K562 (cell line): ENCODE measurements around the gene KCNQ2. TPM values are rescaled to one million over a fixed set of nuclear protein-coding genes. Genes with fewer than 3 reads are reported as not detected.
A peak's percentile ranks its signal among the peaks of the same experiment; 100 is the strongest.

ENCODE experiments used
- C11orf30 ChIP-seq: fragments of 450-650 bp; IDR thresholded peaks from 2 replicates; pipeline ENCODE4 v1.6.1; 2016; ENCODE audit warnings: low read depth, mild to moderate bottlenecking
- DMBX1 ChIP-seq: fragments of 250-450 bp; sonication (Bioruptor Pico); IDR thresholded peaks from 2 replicates; pipeline ENCODE4 v1.8.0; 2022; ENCODE audit warnings: inconsistent platforms, mild to moderate bottlenecking, moderate library complexity, borderline replicate concordance
- ELF4 ChIP-seq: fragments of 450-650 bp; formaldehyde crosslinking; IDR thresholded peaks from 2 replicates; pipeline ENCODE4 v1.4.0; 2022; ENCODE audit warnings: missing genetic modification characterization
- ETV1 ChIP-seq: fragments of 450-650 bp; conservative IDR thresholded peaks from 2 replicates; pipeline ENCODE4 v1.6.1; 2016; ENCODE audit warnings: missing genetic modification characterization, control low read depth, low read depth, missing compliant biosample characterization
- SMAD3 ChIP-seq: fragments of 450-650 bp; formaldehyde crosslinking; conservative IDR thresholded peaks from 2 replicates; pipeline ENCODE4 v1.4.0; 2020; ENCODE audit warnings: mild to moderate bottlenecking
- SMAD4 ChIP-seq: fragments of 250-450 bp; sonication (Bioruptor Pico); conservative IDR thresholded peaks from 2 replicates; pipeline ENCODE4 v1.8.0; 2021; ENCODE audit warnings: inconsistent platforms, mild to moderate bottlenecking, moderate library complexity
- TOE1 ChIP-seq, 2 experiments: fragments of 450-650 bp in 1 of 2; sonication (generic) in 1 of 2; formaldehyde crosslinking in 1 of 2; IDR thresholded peaks; 2 replicates each; pipeline versions ENCODE4 v1.7.1 to v1.8.0; 2016 to 2022; ENCODE audit warnings: borderline replicate concordance in 2 of 2, mild to moderate bottlenecking in 2 of 2, antibody characterized with exemption in 1 of 2, inconsistent platforms in 1 of 2, low read depth in 1 of 2, missing genetic modification reagents in 1 of 2, moderate library complexity in 1 of 2
- U2AF2 ChIP-seq: fragments of 200-400 bp; formaldehyde crosslinking; optimal IDR thresholded peaks from 2 replicates; pipeline ENCODE3; 2017; ENCODE audit warnings: low read depth, mild to moderate bottlenecking, low read length
- ZKSCAN3 ChIP-seq: fragments of 250-450 bp; sonication (Bioruptor Pico); IDR thresholded peaks from 2 replicates; pipeline ENCODE4 v1.4.0; 2020
- ZNF175 ChIP-seq: fragments of 200-800 bp; sonication (Bioruptor generic); IDR thresholded peaks from 2 replicates; pipeline ENCODE4 v1.6.1; 2016; ENCODE audit warnings: low read depth, mild to moderate bottlenecking, missing genetic modification characterization, missing compliant biosample characterization
- ZNF408 ChIP-seq: fragments of 250-450 bp; sonication (Bioruptor Pico); IDR thresholded peaks from 2 replicates; pipeline ENCODE4 v1.4.0; 2020; ENCODE audit warnings: low read depth, mild to moderate bottlenecking, moderate library complexity
- ZNF696 ChIP-seq: fragments of 250-450 bp; sonication (Bioruptor Pico); conservative IDR thresholded peaks from 2 replicates; pipeline ENCODE4 v1.4.0; 2020; ENCODE audit warnings: mild to moderate bottlenecking, moderate library complexity
- ZNF76 ChIP-seq: fragments of 250-450 bp; sonication (Bioruptor Pico); IDR thresholded peaks from 2 replicates; pipeline ENCODE4 v1.4.0; 2020; ENCODE audit warnings: mild to moderate bottlenecking, moderate library complexity, borderline replicate concordance
- polyA plus RNA-seq, 8 experiments: library from polyadenylated mRNA; depleted of rRNA in 4 of 8; stranded (reverse) in 5 of 8; unstranded in 3 of 8; fragments of >200 nt; fragmentation: Nextera tagmentation in 2 of 8; fragmentation: Illumina TruSeq in 1 of 8; extraction: Ambion mirVana in 2 of 8; extraction: Trizol in 1 of 8; gene quantifications; 2 replicates each; pipeline versions ENCODE4 v1.2.1 to v1.2.3, GENCODE V29; 2011 to 2014; ENCODE audit warnings: inconsistent platforms in 1 of 8, missing spikeins in 1 of 8
- total RNA-seq, 7 experiments: library from RNA; depleted of rRNA in 6 of 7; stranded (reverse); fragments of >200 nt in 6 of 7; fragmentation: Illumina TruSeq in 2 of 7; extraction: Trizol in 2 of 7; gene quantifications; 2 replicates each; pipeline versions ENCODE4 v1.2.1 to v1.2.3, GENCODE V29; 2011 to 2021; ENCODE audit warnings: low replicate concordance in 1 of 7
- TF ChIP-seq, protein P1 (sequence below): sonication (generic); formaldehyde crosslinking; IDR thresholded peaks from 2 replicates; pipeline ENCODE4 v1.9.0; 2022; ENCODE audit warnings: mild to moderate bottlenecking, missing genetic modification reagents
- TF ChIP-seq, protein P2 (sequence below), 2 experiments: IDR thresholded peaks; 2 replicates each; pipeline ENCODE4 v1.6.1; 2012; ENCODE audit warnings: improper control_type of control experiment in 2 of 2, low read depth in 2 of 2, low read length in 2 of 2, borderline replicate concordance in 1 of 2
- TF ChIP-seq, protein P3 (sequence below), 2 experiments: IDR thresholded peaks; 2 replicates each; pipeline ENCODE4 v1.6.1; 2011; ENCODE audit warnings: borderline replicate concordance in 1 of 2, control low read depth in 1 of 2, low read depth in 1 of 2, low read length in 1 of 2, mild to moderate bottlenecking in 1 of 2, mixed read lengths in 1 of 2, moderate library complexity in 1 of 2; ENCODE audit not compliant: insufficient read depth in 1 of 2, insufficient read length in 1 of 2, poor library complexity in 1 of 2, severe bottlenecking in 1 of 2; ENCODE audit errors: extremely low read depth in 1 of 2
- TF ChIP-seq, protein P4 (sequence below): fragments of 450-650 bp; IDR thresholded peaks from 2 replicates; pipeline ENCODE4 v1.6.1; 2016
- TF ChIP-seq, protein P5 (sequence below): fragments of 450-650 bp; IDR thresholded peaks from 2 replicates; pipeline ENCODE4 v1.6.1; 2016; ENCODE audit warnings: low read depth, mild to moderate bottlenecking, moderate library complexity
- TF ChIP-seq, protein P6 (sequence below): fragments of 450-650 bp; formaldehyde crosslinking; IDR thresholded peaks from 2 replicates; pipeline ENCODE4 v1.4.0; 2020; ENCODE audit warnings: mild to moderate bottlenecking, mixed read lengths

KCNQ2 gene
- total and polyA plus RNA-seq, 9 of the 15 experiments (the other 6 are each of a cell fraction or from before 2014, with no cell fraction given), result 0.13 to 0.16 TPM; not detected in 7

DNA sequence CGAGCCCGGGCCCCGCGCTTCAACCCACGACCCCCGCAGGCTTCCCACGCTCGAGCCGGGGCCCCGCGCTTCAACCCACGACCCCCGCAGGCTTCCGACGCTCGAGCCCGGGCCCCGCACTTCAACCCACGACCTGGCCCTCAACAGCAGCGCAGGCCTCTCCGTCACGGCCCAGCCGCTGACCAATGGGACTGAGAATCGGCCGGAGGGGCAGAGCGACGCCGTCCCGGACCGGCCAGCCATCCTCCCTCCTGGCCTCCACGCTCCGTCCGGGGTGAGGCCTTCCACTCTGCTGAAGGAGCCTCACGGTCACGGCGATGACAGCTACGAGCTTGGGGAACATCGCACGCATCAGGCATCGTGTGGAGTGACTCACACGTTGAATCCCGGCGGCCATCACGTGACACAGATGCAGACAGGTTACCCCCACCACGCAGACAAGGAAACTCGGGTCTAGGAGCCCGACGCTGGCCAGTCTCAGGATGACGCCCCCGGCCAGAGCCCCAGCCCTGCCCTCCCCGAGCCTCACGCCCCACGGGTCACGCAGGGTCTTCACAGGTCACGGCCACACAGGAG, 6.1 kb downstream of the KCNQ2 start (continued):
- TF ChIP-seq, protein P1, sequence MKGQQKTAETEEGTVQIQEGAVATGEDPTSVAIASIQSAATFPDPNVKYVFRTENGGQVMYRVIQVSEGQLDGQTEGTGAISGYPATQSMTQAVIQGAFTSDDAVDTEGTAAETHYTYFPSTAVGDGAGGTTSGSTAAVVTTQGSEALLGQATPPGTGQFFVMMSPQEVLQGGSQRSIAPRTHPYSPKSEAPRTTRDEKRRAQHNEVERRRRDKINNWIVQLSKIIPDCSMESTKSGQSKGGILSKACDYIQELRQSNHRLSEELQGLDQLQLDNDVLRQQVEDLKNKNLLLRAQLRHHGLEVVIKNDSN (CRISPR knock-in tag), result peak; percentile 83
- TF ChIP-seq ZNF696 (CRISPR knock-in tag), result no peak
- no peak for TF ChIP-seq SMAD4 (CRISPR knock-in tag)
- TF ChIP-seq ZNF76 (CRISPR knock-in tag), result no peak
- TF ChIP-seq DMBX1 (CRISPR knock-in tag), result no peak
- TF ChIP-seq ZNF175 (CRISPR knock-in tag), result no peak
- TF ChIP-seq U2AF2, result no peak
- TF ChIP-seq, protein P2, sequence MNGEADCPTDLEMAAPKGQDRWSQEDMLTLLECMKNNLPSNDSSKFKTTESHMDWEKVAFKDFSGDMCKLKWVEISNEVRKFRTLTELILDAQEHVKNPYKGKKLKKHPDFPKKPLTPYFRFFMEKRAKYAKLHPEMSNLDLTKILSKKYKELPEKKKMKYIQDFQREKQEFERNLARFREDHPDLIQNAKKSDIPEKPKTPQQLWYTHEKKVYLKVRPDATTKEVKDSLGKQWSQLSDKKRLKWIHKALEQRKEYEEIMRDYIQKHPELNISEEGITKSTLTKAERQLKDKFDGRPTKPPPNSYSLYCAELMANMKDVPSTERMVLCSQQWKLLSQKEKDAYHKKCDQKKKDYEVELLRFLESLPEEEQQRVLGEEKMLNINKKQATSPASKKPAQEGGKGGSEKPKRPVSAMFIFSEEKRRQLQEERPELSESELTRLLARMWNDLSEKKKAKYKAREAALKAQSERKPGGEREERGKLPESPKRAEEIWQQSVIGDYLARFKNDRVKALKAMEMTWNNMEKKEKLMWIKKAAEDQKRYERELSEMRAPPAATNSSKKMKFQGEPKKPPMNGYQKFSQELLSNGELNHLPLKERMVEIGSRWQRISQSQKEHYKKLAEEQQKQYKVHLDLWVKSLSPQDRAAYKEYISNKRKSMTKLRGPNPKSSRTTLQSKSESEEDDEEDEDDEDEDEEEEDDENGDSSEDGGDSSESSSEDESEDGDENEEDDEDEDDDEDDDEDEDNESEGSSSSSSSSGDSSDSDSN (IDR thresholded peaks at IDR 0.05; ENCODE audit: borderline replicate concordance in 1 of 2, low read depth in 2 of 2, low read length in 2 of 2), result no peak
- no peak for TF ChIP-seq C11orf30
- no peak for TF ChIP-seq ZKSCAN3 (CRISPR knock-in tag)
- TF ChIP-seq SMAD3 (CRISPR knock-in tag), result no peak
- TF ChIP-seq TOE1 (IDR thresholded peaks at IDR 0.05; ENCODE audit: borderline replicate concordance), result peak; percentile 43; the same call in 1 of the 2 replicates
- TF ChIP-seq TOE1 (CRISPR knock-in tag; IDR thresholded peaks at IDR 0.05; ENCODE audit: borderline replicate concordance, low read depth), result no peak
- no peak for TF ChIP-seq ETV1 (tag)
- TF ChIP-seq ZNF408 (CRISPR knock-in tag), result no peak
- TF ChIP-seq, protein P3, sequence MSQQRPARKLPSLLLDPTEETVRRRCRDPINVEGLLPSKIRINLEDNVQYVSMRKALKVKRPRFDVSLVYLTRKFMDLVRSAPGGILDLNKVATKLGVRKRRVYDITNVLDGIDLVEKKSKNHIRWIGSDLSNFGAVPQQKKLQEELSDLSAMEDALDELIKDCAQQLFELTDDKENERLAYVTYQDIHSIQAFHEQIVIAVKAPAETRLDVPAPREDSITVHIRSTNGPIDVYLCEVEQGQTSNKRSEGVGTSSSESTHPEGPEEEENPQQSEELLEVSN (IDR thresholded peaks at IDR 0.05; ENCODE audit: borderline replicate concordance in 1 of 2, extremely low read depth in 1 of 2, insufficient read depth in 1 of 2, insufficient read length in 1 of 2, low read depth in 1 of 2, low read length in 1 of 2, poor library complexity in 1 of 2, severe bottlenecking in 1 of 2), result peak in 1 of 2 experiments; percentile 62
- TF ChIP-seq, protein P4, sequence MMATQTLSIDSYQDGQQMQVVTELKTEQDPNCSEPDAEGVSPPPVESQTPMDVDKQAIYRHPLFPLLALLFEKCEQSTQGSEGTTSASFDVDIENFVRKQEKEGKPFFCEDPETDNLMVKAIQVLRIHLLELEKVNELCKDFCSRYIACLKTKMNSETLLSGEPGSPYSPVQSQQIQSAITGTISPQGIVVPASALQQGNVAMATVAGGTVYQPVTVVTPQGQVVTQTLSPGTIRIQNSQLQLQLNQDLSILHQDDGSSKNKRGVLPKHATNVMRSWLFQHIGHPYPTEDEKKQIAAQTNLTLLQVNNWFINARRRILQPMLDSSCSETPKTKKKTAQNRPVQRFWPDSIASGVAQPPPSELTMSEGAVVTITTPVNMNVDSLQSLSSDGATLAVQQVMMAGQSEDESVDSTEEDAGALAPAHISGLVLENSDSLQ, result no peak
- TF ChIP-seq, protein P5, sequence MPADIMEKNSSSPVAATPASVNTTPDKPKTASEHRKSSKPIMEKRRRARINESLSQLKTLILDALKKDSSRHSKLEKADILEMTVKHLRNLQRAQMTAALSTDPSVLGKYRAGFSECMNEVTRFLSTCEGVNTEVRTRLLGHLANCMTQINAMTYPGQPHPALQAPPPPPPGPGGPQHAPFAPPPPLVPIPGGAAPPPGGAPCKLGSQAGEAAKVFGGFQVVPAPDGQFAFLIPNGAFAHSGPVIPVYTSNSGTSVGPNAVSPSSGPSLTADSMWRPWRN, result no peak
- no peak for TF ChIP-seq ELF4 (CRISPR knock-in tag)
- TF ChIP-seq, protein P6, sequence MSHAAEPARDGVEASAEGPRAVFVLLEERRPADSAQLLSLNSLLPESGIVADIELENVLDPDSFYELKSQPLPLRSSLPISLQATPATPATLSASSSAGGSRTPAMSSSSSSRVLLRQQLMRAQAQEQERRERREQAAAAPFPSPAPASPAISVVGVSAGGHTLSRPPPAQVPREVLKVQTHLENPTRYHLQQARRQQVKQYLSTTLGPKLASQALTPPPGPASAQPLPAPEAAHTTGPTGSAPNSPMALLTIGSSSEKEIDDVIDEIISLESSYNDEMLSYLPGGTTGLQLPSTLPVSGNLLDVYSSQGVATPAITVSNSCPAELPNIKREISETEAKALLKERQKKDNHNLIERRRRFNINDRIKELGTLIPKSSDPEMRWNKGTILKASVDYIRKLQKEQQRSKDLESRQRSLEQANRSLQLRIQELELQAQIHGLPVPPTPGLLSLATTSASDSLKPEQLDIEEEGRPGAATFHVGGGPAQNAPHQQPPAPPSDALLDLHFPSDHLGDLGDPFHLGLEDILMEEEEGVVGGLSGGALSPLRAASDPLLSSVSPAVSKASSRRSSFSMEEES (CRISPR knock-in tag), result peak; percentile 81
